Measurements from ENCODE around the gene TNFAIP8L2.

DNA sequence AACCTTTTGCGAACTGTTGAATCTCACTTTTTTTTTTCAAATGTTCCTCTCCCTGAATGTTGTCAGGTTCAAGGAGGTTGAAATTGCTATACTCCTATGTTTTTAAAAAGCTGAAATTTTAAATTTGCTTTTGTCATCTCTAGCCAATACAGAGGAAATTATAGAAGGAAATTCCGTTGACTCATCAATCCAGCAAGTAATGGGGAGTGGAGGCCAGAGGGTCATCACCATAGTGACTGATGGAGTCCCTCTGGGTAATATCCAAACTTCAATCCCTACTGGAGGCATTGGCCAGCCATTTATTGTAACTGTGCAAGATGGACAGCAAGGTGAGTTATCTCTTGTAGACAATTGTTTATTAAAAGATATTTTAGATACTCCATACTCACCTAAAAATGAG is 49.6 kb upstream of the TNFAIP8L2 start:
- TF ChIP-seq, protein P1, sequence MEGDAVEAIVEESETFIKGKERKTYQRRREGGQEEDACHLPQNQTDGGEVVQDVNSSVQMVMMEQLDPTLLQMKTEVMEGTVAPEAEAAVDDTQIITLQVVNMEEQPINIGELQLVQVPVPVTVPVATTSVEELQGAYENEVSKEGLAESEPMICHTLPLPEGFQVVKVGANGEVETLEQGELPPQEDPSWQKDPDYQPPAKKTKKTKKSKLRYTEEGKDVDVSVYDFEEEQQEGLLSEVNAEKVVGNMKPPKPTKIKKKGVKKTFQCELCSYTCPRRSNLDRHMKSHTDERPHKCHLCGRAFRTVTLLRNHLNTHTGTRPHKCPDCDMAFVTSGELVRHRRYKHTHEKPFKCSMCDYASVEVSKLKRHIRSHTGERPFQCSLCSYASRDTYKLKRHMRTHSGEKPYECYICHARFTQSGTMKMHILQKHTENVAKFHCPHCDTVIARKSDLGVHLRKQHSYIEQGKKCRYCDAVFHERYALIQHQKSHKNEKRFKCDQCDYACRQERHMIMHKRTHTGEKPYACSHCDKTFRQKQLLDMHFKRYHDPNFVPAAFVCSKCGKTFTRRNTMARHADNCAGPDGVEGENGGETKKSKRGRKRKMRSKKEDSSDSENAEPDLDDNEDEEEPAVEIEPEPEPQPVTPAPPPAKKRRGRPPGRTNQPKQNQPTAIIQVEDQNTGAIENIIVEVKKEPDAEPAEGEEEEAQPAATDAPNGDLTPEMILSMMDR (IDR thresholded peaks at IDR 0.05): no peak
- no peak for TF ChIP-seq POLR2A (IDR thresholded peaks at IDR 0.05)

Data from uterus (tissue), 2 donors.